Fibroblast of skin of scalp (primary cell): Measurements from ENCODE around the gene ENTR1. TPM values are rescaled to one million over a fixed set of nuclear protein-coding genes. Genes with fewer than 3 reads are reported as not detected.

Experiments used
- DNase-seq: peaks from one replicate; pipeline ENCODE4 v3.0.0-alpha.2; 2013
- polyA plus RNA-seq, 2 experiments: library from polyadenylated mRNA; unstranded; fragments of 120-200 nt; gene quantifications; one replicate each; pipeline ENCODE4 v1.2.1, GENCODE V29; 2013; ENCODE audit not compliant: insufficient read length in 2 of 2

The ENTR1 gene
- polyA plus RNA-seq (2013, experiment 1 of 2; ENCODE audit: insufficient read length): 47.0 TPM
- polyA plus RNA-seq (2013, experiment 2 of 2; ENCODE audit: insufficient read length): 42.0 TPM

- peak; percentile 88 for DNase-seq
These were observed at the start of gene ENTR1, which contains the start of gene PMPCA for GRCh38 chr9:136410500-136411287. Gene ENTR1, minus strand, starts transcription at chr9:136410614. Its CDS starts 217 bp downstream, at chr9:136410397. Gene PMPCA, plus strand, starts transcription at chr9:136410658. Its CDS starts 11 bp downstream, at chr9:136410669.

- DNase-seq: no peak
These were observed 49.0 kb upstream of the ENTR1 start for GRCh38 chr9:136459425-136459824.

GRCh38 chr9:136457326-136457725 lies 46.9 kb upstream of the ENTR1 start:
- no peak for DNase-seq

DNA sequence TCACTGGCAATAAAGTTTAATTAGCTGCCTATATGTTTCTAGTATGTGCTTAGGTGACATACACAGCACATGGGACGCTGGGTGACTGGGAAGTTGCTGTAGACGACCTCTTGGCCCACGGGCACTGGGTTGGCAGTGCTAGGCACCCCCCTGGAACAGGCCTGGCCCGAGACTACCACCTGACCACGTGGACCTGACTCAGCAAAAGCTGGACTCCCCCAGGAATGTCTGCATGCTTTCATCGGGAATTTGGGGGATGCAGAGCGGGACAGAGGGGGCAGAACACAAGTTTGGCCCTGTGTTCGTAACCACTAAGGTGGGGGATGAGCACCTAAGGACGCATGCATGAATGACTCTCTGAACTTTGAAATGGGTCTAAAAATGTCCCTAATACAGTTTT lies 45.8 kb upstream of the ENTR1 start:
- no peak for DNase-seq

DNA sequence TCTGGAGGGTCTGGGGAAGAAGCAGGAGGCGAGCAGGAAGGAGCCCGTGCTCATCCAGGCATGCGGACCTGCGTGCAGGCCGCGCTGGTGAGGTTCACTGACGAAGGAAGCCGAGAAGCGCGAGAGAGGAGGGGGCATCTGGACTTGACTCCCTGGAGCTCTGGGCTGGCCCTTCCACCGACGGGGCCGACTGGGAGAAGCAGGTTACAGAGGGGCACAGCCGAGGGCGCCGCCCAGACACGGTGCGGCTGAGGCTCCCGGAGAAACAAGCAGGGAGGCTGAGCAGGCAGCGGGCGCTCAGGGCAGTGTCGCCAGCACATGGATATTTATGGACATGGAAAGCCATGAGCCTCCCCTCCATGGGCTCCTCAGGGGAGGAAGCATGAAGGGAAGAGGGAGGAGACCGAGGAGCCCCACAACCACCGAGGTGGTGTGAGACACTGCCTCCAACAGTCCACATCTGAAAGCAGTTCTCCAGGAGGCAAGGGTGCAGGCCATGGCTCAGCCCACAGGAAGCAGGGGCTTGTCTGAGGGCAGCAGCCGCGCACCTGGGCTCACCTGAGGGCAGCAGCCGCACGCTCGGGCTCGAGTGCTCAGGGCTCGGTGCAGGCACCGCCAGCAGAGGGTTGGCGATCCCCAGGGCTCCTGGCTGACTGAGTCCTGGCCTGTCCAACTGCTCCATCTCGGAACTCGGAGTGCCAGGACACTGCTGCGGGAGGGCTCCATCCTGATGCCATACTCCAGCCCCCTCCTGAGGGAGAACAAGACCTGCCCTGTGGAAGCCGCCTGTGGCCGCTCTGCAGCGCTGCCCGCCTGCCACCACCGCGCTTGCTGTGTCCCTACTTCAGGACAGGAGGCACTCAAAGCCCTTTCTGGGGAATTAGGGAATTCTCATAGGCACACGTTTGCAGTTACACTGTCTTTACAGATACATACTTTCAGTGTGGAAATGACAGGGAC lies 44.9 kb upstream of the ENTR1 start:
- no peak for DNase-seq

DNA sequence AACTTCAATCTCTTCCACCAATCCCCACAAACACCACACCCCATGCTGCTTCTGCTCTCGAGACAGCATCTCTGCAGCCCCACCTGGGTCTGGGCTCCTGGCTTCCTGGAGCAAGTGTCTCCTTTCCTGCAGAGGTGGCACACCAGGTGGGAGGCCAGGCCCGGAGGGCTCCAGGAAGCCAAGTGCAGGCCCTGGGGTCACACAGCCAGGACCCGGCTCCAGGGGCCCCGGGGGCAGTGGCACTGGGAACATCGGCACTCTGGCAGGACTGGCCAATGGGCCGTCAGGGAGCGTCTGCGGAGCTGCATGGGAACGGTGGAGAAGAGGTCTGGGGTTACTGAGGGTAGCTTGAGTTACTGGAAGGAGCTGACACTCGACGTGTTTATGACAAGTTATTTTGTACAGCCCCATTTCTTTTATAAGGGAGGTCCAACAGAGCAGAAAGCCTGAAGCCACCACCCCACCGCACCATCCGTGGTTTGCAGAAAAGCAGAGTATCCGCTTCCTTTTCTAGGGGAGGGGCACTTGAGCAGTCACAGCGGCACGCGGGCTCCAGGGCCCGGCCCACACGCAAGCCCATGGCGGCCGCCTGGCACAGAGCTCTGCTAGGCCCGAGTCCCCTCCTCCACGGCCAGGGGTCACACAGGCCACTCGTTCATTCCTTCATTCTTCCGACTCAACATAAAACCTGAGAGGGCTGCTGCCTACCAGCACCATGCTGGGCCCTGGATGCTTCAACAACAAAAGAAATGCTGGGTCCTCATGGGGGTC lies 43.8 kb upstream of the ENTR1 start:
- no peak for DNase-seq

- DNase-seq: no peak
These were observed 42.9 kb upstream of the ENTR1 start for GRCh38 chr9:136453326-136453725.

DNA sequence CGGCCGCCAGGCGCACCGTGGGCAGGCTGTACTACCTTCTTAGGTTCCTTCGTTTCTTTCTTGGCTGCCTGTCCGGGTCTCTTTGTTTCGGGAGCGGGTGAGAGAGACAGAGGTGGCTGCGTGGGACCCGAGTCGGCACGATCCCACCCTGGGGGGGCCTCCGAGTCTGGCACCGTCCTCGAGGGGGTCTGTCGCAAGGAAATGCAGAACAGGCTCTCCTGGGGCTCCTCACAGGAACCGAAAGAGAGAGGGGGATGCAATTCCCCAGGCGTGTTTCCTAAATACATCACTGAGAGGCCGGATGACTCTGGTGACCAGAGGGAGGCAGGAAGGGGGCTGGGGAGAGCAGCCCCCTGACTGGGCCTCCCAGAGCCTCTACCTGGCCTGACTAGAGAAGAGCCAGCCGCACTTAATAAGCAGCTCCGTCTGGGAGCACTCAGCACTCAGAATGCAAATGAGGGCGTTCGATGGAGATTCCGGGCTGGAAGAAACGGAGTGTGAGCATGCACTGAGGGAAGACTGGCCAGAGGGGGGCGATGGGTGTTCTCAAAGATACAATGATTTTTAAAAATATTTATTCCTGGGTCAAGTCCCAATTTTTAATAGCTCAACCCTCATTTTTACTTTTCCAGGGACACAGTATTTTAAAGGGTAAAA lies 40.9 kb upstream of the ENTR1 start:
- DNase-seq: no peak

- no peak for DNase-seq
These were observed 38.2 kb upstream of the ENTR1 start for GRCh38 chr9:136448655-136449054.

DNA sequence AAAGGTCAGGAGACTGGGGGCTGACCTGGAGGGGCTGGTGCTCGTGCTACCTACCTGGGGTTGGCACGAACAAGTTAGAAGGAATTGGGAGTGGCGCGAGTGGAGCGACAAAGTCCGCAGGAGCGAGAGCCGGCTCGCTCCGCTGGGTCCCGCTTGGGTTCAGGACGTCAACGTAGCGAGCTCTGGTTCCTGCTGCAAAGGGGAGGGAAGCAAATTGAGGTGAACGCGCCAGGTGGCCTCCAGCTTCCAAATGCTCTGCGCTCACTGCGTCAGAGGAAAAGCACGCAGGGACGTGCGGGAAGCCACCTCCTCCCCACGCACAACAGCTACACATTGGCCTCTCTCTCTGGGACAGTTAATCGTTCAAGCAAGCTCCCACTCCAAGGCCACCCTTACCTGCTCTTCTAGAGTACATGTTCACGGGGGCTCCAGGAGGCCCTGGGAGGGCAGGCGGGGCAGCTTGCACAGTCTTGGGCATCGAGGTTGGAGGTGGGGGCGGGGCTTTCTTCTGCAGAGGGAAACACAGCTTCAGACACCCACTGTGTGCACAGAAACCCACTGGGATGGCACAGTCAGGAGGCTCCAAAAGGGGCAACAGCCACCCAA lies 36.9 kb upstream of the ENTR1 start:
- DNase-seq: no peak

DNA sequence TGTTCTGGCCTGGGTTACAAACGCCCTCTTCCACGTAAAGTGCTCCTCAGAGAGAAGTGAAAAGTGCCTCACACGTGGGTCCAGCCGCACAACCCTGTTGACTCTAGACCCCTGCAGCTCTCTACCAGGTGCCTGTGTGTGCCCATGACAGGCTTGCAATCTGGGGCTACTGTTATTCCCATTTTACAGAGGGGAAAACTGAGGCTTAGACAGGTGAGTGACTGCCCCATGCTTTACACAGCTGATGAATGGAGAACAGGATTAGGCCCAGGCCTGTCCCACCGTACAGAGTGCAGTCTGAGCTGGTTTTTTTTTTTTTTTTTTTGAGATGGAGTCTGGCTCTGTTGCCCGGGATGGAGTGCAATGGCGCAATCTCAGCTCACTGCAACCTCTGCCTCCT lies 35.4 kb upstream of the ENTR1 start:
- DNase-seq: no peak

GRCh38 chr9:136444102-136444501 lies 33.7 kb upstream of the ENTR1 start:
- DNase-seq: no peak

DNA sequence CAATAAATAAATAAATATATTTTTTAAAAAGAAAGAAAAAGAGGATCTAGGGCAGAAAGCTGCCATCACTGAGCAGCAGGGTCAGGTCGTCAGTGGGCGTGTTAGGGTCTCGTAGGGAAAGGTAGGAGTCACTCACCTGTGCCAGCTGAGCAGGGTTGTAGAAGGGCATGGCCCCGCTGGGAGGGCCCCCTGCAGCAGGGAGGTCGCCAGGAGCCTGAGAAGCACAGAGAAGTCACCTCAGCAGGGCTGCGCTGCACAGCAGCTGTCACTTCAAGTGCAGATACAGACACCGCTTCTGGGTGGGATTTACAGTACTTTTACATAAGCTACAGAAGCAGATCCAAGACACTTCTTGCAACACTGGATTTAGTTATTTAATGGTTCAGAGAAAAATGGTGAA lies 33.3 kb upstream of the ENTR1 start:
- DNase-seq: no peak

- DNase-seq: no peak
These were observed 32.7 kb upstream of the ENTR1 start for GRCh38 chr9:136443087-136443486.

- DNase-seq: no peak
These were observed 31.9 kb upstream of the ENTR1 start for GRCh38 chr9:136442265-136442664.

- DNase-seq: no peak
These were observed 31.3 kb upstream of the ENTR1 start for GRCh38 chr9:136441681-136442245.

GRCh38 chr9:136441191-136441680 lies 30.8 kb upstream of the ENTR1 start:
- DNase-seq: no peak

DNA sequence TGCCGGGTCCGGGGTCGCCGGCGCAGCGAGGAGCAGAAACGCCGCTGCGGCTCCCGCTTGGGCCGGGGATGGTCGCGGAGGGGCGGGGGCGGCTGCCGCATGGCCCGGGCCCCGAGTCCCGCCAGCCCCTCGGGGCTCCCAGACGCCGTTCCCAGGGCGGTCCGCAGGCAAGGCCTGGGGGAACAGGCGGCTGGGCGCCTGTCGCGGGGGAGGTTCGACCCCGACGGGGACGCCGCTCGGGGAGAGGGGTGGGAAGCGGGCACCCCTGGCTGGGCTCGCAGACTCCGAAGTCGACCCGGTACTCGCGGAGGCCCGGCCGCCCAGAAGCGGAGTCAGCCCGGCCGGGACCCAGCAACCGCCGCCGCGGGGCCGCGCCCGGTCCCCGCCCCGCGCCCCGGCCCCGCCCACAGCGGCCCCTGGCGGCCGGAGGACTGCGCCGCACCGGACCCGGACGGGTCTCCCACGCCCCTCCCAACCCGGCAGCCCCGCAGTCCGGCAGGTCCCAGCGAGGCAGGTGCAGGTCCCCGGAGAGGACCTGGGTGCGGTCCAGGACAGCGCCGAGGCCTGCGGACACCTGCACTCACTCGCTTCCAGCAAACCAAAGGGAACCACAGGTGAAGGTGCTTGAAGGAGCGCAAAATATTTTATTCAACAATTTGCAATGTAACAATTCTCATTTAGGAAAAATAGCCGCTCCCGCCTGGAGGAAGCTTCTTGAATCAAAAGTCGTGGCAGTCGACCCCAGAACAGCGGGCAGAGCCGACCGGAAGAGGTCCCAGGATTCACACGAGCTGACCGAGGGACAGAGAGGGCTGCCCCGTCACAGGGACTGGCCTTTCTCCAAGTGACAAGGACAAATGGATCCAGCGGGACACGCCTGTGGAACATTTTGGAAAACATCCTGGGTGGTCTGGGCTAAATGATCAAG lies 29.3 kb upstream of the ENTR1 start, which contains the start of gene INPP5E:
INPP5E (minus strand) TSS at position 365 of the 928 bp plus-strand sequence. CDS start 426 bp downstream, outside the sequence.
- DNase-seq: peak; percentile 74
